H1 (cell line): ENCODE data around the gene BPGM. TPM values are rescaled to one million over a fixed set of nuclear protein-coding genes. Genes with fewer than 3 reads are reported as not detected.

ENCODE experiments used
- SIX5 ChIP-seq: IDR thresholded peaks from 2 replicates; pipeline ENCODE4 v1.6.1; 2011; ENCODE audit warnings: mild to moderate bottlenecking, low read depth, low read length
- TBP ChIP-seq: IDR thresholded peaks from 2 replicates; pipeline ENCODE4 v1.6.1; 2011; ENCODE audit warnings: low read depth, low read length, improper control_type of control experiment
- TCF12 ChIP-seq: IDR thresholded peaks from 2 replicates; pipeline ENCODE4 v1.6.1; 2011; ENCODE audit warnings: low read depth, mild to moderate bottlenecking, low read length
- polyA plus RNA-seq, 7 experiments: library from polyadenylated mRNA; depleted of rRNA in 3 of 7; stranded (reverse) in 5 of 7; unstranded in 2 of 7; fragments of >200 nt in 5 of 7; fragments of 200-250 nt in 2 of 7; gene quantifications; 1 replicate in 5 of 7; 2 replicates in 1 of 7; 4 replicates in 1 of 7; pipeline versions ENCODE4 v1.2.1 to v1.2.3, GENCODE V29; 2011 to 2013; ENCODE audit warnings: missing spikeins in 2 of 7, mixed read lengths in 2 of 7
- total RNA-seq: library from RNA; stranded (reverse); fragmentation: NEBNext Ultra II Directional; extraction: Animal tissue kit (Norgen Biotek cat#: 25700); gene quantifications from 2 replicates; pipeline ENCODE4 v1.2.1, GENCODE V29; 2021
- TF ChIP-seq, protein P1 (sequence below): IDR thresholded peaks from 2 replicates; pipeline ENCODE4 v1.6.1; 2012; ENCODE audit warnings: inconsistent platforms

The BPGM gene
- total and polyA plus RNA-seq, 2 of the 8 experiments (the other 6 are each of a cell fraction or from before 2014, with no cell fraction given) = 9.7 to 15.3 TPM

DNA sequence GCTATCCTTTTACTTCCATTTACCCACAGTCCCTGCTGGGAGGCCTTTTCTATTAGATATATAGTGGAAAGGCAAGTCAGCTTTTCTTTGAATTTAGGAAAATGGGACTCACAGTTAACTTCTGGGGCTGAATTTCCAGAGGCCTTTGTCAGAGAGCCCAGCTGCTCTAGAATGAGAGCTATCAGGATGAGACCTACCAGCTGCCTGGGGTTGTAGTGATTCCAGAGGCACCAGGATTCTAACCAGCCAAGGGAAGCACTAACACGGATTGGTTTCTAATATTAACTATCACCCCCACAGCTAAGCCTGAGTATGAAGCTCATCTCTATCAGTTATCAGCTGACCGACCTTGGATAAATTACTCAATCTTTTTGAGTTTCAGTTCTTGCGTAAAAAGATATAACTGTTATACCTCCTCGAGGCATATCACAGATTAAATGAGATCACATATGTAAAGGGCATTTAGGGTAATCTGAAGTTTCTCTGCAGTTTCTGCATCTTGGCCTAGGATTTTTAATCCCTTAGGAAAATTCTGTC, 76.2 kb downstream of the BPGM start (continued):
- TF ChIP-seq, protein P1, sequence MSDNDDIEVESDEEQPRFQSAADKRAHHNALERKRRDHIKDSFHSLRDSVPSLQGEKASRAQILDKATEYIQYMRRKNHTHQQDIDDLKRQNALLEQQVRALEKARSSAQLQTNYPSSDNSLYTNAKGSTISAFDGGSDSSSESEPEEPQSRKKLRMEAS = no peak
- no peak for TF ChIP-seq TBP
- TF ChIP-seq SIX5 = no peak
- TF ChIP-seq TCF12 = no peak
